ENCODE results near the gene ADAMTSL1. TPM values are rescaled to one million over a fixed set of nuclear protein-coding genes. Genes with fewer than 3 reads are reported as not detected.

Gene ADAMTSL1
- total and polyA plus RNA-seq, 2 experiments from 2014 or later: 2.3 to 5.0 TPM

DNA sequence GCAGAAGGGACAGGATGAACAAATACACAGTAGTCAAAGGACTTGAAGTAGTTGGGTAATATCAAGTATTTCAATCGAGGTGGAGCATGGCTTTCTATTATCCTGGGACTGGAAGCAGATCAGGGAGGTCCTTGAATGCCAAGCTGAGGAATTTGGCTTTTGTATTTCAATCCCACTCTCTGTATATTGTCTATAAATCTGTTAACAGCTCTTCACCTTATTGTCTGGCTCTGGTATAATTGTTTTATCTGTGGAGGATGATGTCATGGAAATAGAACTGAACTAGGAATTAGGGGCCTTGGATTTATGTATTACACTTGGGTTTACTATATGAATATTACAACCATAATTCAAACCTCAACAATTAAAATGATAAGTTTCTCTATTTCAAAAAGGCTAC lies 6.3 kb upstream of the ADAMTSL1 start:
- Histone ChIP-seq H3K4me3 (no peak overlapping the region), H3K36me3 (ENCODE audit: insufficient read depth) (no peaks in the 10 kb centered on the region), H4K20me1 (replicated peaks; ENCODE audit: insufficient read depth) (no peaks in the 10 kb centered on the region), H3K4me1 (ENCODE audit: insufficient read depth) (peaks cover 12% of the 10 kb centered on the region), H3K27ac (ENCODE audit: low read depth) (no peak overlapping the region), H3K79me2 (replicated peaks; ENCODE audit: insufficient read depth) (no peaks in the 10 kb centered on the region), H3F3A (replicated peaks; ENCODE audit: low read depth) (no peaks in the 10 kb centered on the region), H3K4me2 (no peak overlapping the region), H3K27me3 (ENCODE audit: insufficient read depth) (no peaks in the 10 kb centered on the region), H3K9me2 (ENCODE audit: insufficient read depth) (no peaks in the 10 kb centered on the region), H2AFZ (no peak overlapping the region)
- Mint-ChIP-seq H3K4me3 (no peak overlapping the region), H3K27ac (no peak overlapping the region), H3K27me3 (ENCODE audit: insufficient read depth, low read depth, poor library complexity) (no peaks in the 10 kb centered on the region), H3K36me3 (ENCODE audit: low read depth) (0 out of 3 replicates have a peak, but pooled peaks cover 2% of the 10 kb centered on the region), H3K9me3 (peaks cover 3% of the 10 kb centered on the region; the same call in 2 of the 3 replicates), H3K4me1 (peaks cover 6% of the 10 kb centered on the region; the same call in 2 of the 3 replicates)
- TF ChIP-seq CREB1 (CRISPR knock-in tag; IDR thresholded peaks at IDR 0.05; ENCODE audit: low read depth) (no peak), EZH2 (IDR thresholded peaks at IDR 0.05; ENCODE audit: low read depth, unreplicated experiment) (no peak), EZH2phosphoT487 (IDR thresholded peaks at IDR 0.05; ENCODE audit: unreplicated experiment) (no peak), POLR2AphosphoS5 (IDR thresholded peaks at IDR 0.05; ENCODE audit: low read depth) (no peak), ZNF114 (CRISPR knock-in tag; IDR thresholded peaks at IDR 0.05) (no peak), JUNB (IDR thresholded peaks at IDR 0.05; ENCODE audit: unreplicated experiment) (no peak), STAT1 (IDR thresholded peaks at IDR 0.05; ENCODE audit: unreplicated experiment) (no peak), ZNF331 (CRISPR knock-in tag; IDR thresholded peaks at IDR 0.05; ENCODE audit: low read depth) (no peak), NANOG (IDR thresholded peaks at IDR 0.05; ENCODE audit: borderline replicate concordance) (no peak)
- TF ChIP-seq, protein P1, sequence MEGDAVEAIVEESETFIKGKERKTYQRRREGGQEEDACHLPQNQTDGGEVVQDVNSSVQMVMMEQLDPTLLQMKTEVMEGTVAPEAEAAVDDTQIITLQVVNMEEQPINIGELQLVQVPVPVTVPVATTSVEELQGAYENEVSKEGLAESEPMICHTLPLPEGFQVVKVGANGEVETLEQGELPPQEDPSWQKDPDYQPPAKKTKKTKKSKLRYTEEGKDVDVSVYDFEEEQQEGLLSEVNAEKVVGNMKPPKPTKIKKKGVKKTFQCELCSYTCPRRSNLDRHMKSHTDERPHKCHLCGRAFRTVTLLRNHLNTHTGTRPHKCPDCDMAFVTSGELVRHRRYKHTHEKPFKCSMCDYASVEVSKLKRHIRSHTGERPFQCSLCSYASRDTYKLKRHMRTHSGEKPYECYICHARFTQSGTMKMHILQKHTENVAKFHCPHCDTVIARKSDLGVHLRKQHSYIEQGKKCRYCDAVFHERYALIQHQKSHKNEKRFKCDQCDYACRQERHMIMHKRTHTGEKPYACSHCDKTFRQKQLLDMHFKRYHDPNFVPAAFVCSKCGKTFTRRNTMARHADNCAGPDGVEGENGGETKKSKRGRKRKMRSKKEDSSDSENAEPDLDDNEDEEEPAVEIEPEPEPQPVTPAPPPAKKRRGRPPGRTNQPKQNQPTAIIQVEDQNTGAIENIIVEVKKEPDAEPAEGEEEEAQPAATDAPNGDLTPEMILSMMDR (conservative IDR thresholded peaks at IDR 0.05; ENCODE audit: low read depth in 2 of 2): no peak
- TF ChIP-seq, protein P2, sequence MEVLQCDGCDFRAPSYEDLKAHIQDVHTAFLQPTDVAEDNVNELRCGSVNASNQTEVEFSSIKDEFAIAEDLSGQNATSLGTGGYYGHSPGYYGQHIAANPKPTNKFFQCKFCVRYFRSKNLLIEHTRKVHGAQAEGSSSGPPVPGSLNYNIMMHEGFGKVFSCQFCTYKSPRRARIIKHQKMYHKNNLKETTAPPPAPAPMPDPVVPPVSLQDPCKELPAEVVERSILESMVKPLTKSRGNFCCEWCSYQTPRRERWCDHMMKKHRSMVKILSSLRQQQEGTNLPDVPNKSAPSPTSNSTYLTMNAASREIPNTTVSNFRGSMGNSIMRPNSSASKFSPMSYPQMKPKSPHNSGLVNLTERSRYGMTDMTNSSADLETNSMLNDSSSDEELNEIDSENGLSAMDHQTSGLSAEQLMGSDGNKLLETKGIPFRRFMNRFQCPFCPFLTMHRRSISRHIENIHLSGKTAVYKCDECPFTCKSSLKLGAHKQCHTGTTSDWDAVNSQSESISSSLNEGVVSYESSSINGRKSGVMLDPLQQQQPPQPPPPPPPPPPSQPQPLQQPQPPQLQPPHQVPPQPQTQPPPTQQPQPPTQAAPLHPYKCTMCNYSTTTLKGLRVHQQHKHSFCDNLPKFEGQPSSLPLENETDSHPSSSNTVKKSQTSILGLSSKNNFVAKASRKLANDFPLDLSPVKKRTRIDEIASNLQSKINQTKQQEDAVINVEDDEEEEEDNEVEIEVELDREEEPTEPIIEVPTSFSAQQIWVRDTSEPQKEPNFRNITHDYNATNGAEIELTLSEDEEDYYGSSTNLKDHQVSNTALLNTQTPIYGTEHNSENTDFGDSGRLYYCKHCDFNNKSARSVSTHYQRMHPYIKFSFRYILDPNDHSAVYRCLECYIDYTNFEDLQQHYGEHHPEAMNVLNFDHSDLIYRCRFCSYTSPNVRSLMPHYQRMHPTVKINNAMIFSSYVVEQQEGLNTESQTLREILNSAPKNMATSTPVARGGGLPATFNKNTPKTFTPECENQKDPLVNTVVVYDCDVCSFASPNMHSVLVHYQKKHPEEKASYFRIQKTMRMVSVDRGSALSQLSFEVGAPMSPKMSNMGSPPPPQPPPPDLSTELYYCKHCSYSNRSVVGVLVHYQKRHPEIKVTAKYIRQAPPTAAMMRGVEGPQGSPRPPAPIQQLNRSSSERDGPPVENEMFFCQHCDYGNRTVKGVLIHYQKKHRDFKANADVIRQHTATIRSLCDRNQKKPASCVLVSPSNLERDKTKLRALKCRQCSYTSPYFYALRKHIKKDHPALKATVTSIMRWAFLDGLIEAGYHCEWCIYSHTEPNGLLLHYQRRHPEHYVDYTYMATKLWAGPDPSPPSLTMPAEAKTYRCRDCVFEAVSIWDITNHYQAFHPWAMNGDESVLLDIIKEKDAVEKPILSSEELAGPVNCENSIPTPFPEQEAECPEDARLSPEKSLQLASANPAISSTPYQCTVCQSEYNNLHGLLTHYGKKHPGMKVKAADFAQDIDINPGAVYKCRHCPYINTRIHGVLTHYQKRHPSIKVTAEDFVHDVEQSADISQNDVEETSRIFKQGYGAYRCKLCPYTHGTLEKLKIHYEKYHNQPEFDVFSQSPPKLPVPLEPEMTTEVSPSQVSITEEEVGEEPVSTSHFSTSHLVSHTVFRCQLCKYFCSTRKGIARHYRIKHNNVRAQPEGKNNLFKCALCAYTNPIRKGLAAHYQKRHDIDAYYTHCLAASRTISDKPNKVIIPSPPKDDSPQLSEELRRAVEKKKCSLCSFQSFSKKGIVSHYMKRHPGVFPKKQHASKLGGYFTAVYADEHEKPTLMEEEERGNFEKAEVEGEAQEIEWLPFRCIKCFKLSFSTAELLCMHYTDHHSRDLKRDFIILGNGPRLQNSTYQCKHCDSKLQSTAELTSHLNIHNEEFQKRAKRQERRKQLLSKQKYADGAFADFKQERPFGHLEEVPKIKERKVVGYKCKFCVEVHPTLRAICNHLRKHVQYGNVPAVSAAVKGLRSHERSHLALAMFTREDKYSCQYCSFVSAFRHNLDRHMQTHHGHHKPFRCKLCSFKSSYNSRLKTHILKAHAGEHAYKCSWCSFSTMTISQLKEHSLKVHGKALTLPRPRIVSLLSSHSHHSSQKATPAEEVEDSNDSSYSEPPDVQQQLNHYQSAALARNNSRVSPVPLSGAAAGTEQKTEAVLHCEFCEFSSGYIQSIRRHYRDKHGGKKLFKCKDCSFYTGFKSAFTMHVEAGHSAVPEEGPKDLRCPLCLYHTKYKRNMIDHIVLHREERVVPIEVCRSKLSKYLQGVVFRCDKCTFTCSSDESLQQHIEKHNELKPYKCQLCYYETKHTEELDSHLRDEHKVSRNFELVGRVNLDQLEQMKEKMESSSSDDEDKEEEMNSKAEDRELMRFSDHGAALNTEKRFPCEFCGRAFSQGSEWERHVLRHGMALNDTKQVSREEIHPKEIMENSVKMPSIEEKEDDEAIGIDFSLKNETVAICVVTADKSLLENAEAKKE (CRISPR knock-in tag; IDR thresholded peaks at IDR 0.05): no peak
- TF ChIP-seq, protein P3, sequence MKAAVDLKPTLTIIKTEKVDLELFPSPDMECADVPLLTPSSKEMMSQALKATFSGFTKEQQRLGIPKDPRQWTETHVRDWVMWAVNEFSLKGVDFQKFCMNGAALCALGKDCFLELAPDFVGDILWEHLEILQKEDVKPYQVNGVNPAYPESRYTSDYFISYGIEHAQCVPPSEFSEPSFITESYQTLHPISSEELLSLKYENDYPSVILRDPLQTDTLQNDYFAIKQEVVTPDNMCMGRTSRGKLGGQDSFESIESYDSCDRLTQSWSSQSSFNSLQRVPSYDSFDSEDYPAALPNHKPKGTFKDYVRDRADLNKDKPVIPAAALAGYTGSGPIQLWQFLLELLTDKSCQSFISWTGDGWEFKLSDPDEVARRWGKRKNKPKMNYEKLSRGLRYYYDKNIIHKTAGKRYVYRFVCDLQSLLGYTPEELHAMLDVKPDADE (IDR thresholded peaks at IDR 0.05): no peak
- ATAC-seq: no peak
- no peak for DNase-seq (ENCODE audit: low spot score)
